Activated effector memory CD4-positive, alpha-beta T cell treated with Interleukin-2 at 50 U/mL for 16 hours (primary cell): ENCODE data around the gene PPARA.

Experiments used
- DNase-seq: peaks from one replicate; pipeline ENCODE4 v3.0.0-alpha.2; 2020

Gene PPARA

DNA sequence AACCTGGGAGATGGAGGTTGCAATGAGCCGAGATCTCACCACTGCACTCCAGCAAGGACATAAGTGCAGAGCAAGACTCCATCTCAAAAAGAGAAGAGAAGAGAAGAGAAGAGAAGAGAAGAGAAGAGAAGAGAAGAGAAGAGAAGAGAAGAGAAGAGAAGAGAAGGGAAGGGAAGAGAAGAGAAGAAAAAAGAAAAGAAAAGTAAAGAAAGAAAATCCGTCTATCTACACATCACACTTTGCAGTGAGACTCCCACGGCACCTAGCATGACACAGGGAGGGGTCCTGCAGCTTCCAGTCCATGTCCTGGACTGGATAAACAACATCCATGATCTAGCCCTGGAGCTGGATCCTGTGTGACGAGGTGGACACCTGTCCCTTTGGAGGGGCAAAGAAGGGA lies 4.0 kb upstream of the PPARA start:
- DNase-seq = no peak

DNA sequence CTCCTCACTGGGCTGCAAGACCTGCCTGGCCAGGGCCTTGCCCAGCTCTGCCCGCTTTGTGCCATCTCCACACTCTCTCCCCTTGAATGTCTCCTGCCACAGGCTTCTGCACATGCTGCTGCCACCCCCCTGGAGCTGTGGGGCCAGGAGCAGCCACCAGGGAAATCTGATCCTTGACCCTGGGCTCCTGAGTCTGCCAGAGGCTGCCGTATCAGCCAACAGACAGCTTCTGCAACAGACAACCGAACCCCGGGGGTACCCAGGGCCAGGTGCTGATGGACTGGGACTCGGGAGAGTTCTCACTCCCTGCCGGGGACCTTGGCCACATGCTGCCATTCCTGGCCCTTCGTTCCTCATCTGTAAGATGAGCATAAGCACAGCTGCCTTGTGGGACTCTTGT lies 3.3 kb upstream of the PPARA start:
- DNase-seq = no peak

- no peak for DNase-seq
Observed at GRCh38 chr22:46147471-46148267, 2.7 kb upstream of the PPARA start.

DNA sequence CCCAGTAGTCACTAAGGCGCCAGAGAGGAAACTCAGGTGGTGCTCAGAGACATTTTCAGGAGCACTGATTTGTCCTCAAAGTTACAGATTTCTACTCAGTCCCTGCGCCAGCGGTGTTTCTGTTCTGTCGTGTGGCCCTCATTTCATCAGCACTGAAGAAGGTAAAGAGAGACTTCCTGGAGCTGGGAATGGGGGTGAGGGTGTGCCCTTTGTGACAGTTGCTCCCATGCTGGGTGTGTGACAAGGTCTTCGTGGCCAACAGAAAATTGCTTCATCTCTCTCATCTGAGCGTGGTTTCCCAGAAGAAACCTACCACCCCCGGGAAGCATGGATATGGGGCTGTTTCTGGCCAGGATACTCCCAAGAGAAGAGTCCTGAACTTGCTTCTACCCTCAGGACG lies 2.0 kb upstream of the PPARA start:
- no peak for DNase-seq

- DNase-seq = peak; percentile 7
Observed at GRCh38 chr22:46148816-46149511, 1.4 kb upstream of the PPARA start.

DNA sequence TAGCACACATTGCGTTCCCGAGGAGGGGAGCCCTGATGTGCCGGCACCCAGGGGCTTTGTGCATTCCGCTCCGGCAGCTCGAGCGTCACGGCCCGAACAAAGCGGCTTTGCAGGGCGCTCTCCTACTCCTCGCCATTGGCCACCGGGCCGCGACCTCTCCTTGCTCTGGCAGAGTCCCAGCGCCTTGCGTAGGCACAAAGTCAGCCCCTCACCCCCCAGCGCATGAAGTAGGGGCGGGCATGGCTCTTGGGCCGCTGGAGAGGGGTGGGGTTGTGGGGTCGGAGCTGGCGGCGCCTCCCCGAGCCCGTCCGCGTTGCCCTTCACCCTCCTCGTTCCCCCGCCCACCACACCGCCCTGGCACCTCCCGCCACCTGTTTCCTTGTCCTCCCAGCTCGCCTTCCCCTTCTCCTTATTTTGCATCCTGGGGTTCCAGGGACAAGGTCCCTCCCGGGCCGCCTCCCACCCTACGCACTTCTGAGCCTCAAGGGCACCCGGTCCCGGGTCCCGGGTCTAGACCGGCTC lies 753 bp upstream of the PPARA start:
- peak; percentile 21 for DNase-seq

DNA sequence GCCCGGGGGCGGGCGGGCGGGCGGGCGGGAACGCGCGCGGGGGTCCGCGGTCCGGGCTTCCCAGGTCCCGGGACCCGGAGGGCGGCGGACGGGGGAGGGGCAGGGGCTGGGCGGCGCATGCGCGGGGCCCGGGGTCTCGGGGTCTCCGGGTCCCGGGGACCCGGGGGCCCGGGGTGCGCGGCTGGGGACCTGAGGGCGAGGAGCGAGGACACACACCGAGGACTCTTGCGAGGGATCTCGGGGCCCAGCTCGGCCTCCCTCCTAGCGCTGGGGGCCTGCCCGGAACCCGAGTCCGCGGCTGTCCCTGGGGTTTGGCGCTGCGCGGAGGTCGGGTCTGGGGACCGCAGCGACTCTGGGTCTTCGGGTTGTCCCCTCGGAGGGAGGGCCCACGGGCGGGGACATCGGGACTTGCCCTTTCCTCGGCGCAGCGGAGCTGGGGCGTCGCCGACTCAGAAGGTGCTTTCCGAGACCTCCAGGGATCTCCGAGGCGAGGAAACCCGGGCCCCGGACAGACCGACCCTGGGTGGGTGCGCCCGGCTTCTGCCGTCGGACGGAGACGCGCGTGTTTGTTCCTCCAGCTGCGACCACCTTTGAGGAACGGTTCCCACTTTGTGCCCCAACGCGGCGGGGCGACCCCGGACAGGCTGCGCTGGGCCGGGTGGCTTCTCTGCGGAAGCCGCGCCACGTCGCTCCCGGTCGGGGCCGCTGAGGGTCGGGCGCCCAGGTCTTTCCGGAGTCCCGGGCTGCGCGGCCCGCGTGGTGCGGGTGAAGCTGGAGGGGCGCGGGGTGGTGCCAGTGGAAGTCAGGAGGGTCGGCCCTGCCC lies 540 bp downstream of the PPARA start:
- DNase-seq = peak; percentile 35

DNA sequence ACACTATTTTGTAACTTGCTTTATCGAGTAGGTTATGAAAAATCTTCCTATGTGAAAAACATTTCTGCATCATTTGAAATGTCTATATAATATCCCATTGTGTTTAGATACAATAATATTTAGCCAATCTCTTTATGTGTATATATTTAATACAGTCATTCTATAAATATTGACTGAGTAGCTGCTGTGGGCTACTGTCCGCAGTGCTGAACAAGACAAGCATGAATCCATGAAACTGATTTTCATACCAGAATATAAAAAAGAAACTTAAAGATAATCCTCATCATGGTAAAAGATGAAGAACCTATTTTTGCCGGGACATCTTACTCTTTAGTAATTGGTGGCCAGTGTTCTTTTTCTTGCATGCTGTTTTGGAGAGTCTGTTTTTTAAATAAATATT lies 3.6 kb downstream of the PPARA start:
- DNase-seq = no peak

- DNase-seq = no peak
Observed at GRCh38 chr22:46156031-46156430, 5.7 kb downstream of the PPARA start.

- DNase-seq = no peak
Observed at GRCh38 chr22:46158283-46158682, 8.0 kb downstream of the PPARA start.

- DNase-seq = no peak
Observed at GRCh38 chr22:46159212-46159611, 8.9 kb downstream of the PPARA start.

GRCh38 chr22:46159777-46160176 lies 9.5 kb downstream of the PPARA start:
- DNase-seq = no peak

DNA sequence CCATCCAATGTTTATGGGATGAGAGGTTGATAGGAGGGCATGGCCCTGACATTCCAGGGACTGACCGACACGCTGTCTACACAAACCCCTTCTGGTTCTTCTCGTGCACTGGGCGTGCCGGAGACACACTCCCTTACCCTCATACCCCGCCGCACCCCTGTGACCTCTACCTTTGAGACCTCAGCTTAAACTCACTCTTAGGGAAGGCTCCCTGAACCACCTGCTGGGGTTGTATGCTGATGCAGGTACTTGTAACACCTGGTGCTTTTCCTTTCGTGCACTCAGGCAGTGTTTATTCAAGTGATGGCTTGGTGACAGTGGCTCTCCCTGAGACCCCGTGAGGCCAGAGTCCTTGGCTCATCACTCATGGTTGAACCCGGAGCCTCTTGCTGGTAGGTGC lies 12.0 kb downstream of the PPARA start:
- no peak for DNase-seq

DNA sequence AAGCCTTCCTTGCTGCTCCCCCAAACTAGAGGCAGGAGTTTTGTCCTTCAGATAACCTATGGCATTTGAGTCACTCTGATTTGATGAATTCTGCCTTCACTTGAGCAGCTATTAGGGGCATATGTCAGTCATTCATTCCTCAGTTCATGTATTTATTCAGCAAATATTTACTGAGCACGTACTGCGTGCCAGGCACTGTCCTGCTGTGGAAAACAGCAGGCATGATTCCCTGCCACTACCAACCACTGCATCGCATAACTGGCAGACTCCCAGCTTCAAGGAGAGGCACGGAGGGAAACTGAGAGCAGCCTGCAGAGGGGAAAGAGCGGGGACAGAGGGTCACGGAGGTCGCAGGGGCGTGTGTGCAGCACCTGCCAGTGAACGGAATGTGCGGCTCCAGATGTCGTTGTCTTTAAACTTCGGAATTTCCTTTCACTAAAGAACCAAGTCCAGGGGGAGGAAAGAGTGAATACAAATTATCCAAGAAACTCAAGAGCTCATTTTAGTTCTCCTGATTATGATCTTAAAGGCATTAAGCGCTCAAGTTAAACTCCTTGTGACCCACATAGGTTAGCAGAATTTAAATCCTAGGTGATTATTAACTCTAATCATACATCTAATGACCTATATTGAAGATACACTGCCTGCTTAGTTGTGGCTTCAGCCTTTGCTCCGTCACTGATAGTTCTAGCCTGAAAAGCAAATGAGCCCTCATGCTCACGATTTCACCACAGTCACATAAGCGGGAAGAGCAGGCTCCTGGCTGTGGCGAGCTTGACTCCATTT lies 12.6 kb downstream of the PPARA start:
- no peak for DNase-seq

- no peak for DNase-seq
Observed at GRCh38 chr22:46163557-46163888, 13.2 kb downstream of the PPARA start.

GRCh38 chr22:46165977-46166376 lies 15.7 kb downstream of the PPARA start:
- no peak for DNase-seq

- no peak for DNase-seq
Observed at GRCh38 chr22:46169628-46170027, 19.3 kb downstream of the PPARA start.

DNA sequence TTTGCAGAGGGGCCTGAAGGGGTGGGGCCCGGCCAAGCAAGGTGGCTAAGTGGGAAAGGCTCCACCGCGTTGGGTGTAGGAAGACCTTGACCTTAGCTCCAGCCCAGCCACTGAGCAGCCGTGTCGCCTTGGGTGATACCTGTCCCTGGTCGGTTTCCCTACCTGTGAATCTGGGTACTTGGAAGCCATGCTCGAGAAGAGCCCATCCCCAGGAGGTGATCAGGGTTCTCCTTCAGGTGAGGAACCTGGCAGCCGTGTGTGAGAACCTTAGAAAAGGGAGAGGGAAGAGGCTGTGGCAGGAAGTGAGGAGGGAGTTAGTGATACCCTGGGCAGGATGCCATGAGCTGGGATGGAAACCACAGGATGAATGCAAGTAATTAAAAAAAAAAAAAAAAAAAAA lies 21.6 kb downstream of the PPARA start:
- no peak for DNase-seq

GRCh38 chr22:46172522-46173110 lies 22.3 kb downstream of the PPARA start:
- DNase-seq = no peak

DNA sequence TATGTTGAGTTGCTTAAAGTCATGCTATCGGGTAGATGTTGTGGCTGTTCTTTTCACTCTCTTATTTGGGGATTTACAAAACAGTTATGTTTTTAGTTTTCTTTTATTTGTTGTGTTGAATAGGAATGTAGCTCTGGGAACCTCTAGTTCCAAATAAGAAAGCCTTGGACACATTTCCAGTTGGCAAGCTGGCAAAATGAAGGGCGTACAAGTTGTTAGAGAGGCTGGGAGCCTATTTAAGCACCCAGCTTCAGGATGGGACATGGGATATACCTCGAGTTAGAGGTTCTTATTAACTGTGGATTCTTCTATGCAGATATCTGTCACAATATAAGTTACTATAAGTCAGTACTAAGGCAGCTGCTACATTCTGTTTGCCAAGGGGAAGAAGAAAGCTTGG lies 22.8 kb downstream of the PPARA start:
- DNase-seq = no peak

DNA sequence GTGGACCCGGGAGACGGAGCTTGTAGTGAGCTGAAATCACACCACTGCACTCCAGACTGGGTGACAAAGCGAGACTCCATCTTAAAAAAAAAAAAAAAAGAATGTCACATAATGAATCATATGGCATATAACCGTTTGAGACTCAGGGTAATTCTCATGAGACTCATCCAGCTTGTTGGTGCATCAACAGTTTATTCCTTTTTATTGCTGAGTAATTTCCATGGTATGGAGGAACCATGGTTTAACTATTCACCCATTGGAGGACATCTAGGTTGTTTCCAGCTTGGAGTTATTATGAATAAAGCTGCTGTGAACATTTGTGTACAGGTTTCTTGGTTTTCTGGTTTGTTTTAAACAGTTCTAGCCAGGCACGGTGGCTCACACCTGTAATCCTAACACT lies 25.3 kb downstream of the PPARA start:
- DNase-seq = no peak

GRCh38 chr22:46176508-46177003 lies 26.2 kb downstream of the PPARA start:
- DNase-seq = no peak
